ENCODE results near the gene TRAPPC12. TPM values are rescaled to one million over a fixed set of nuclear protein-coding genes. Genes with fewer than 3 reads are reported as not detected.

The TRAPPC12 gene
- 10 to 100 TPM; 31.3 to 36.3 (median 33.1) TPM for polyA plus RNA-seq (ENCODE audit: low read depth in 6 of 6)

DNA sequence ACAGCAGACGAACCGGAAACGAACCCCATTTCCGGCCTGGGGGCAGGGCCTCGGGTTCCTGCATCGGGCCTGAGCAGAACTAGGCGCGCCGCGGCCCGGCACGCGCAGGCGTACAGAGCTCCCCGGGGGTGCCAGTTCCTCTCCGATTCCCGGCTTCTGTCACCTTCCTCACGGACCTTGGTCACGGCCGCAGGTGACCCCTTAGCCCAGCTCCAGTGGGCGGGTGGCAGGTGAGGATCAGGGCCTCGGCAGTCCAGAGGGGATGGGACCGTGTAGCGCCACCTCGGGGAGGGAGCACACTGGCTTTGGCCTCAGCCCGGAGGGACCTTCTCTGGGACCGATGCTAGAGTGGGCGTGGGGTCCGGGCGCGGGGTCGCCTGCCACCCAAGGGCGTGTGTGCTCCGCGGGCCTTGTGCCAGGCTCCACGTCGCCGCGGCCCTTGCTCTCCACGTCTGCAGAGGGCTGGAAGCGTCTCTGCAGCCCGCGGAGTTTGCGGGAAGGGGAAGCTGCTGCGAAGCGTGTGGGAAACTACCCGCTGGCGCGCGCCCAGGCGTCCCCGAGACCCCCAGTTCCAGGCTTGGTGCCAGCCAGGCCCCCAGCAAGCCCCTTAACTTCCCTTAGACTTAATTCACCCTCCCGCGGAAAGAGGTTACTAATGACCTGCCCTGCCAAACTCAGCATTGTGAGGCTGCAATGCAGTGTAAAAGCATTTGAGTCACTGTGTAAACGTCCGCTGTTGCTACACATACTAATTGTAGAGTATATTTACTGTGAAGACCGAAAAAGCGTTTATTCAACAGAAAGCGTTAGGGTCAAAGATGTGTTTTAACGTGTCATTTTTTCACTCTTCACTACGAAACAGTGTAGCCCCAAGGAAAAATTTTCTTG, at the start of gene TRAPPC12:
TSS of gene TRAPPC12 (plus strand) at position 48 of the 888 bp plus-strand sequence. CDS start 7,930 bp downstream, outside the sequence.
- DNase-seq (peak; percentile 92), ATAC-seq (ENCODE audit: low read depth in 2 of 2) (peak; percentile 77 to 78)
- Mint-ChIP-seq H3K36me3 (no peaks in the 10 kb centered on the region), H3K9me3 (peaks cover 0 to 8% (median 0%) of the 10 kb centered on the region in 7 donors), H3K4me3 (peak within 1 kb of the TSS; percentile 93 to 98 (median 98)), H3K4me1 (peaks cover 28 to 62% (median 44%) of the 10 kb centered on the region in 3 donors), H3K27ac (peak within 1 kb of the TSS; percentile 95 to 98 (median 96)), H3K27me3 (no peaks in the 10 kb centered on the region)

GRCh38 chr2:3332133-3332532, 47.4 kb upstream of the TRAPPC12 start:
- H3K4me3 Mint-ChIP-seq = no peak overlapping the region
- DNase-seq (no peak), ATAC-seq (ENCODE audit: low read depth in 2 of 2) (no peak)
- H3K4me1 Mint-ChIP-seq = peaks cover 10 to 33% (median 23%) of the 10 kb centered on the region in 3 donors
- peaks cover 0 to 11% (median 0%) of the 10 kb centered on the region in 7 donors for H3K9me3 Mint-ChIP-seq
- H3K27me3 Mint-ChIP-seq = no peaks in the 10 kb centered on the region
- H3K36me3 Mint-ChIP-seq = peaks cover 32% of the 10 kb centered on the region in 2 donors
- no peak overlapping the region for H3K27ac Mint-ChIP-seq

GRCh38 chr2:3334392-3335345, 44.8 kb upstream of the TRAPPC12 start:
- peaks cover 32% of the 10 kb centered on the region in 2 donors for H3K36me3 Mint-ChIP-seq

GRCh38 chr2:3336844-3337243, 42.6 kb upstream of the TRAPPC12 start:
- DNase-seq (no peak), ATAC-seq (ENCODE audit: low read depth in 2 of 2) (no peak)
- H3K27me3 Mint-ChIP-seq = no peaks in the 10 kb centered on the region
- H3K4me1 Mint-ChIP-seq = peaks cover 10 to 16% (median 15%) of the 10 kb centered on the region in 3 donors
- no peak overlapping the region for H3K4me3 Mint-ChIP-seq
- H3K36me3 Mint-ChIP-seq = peaks cover 15 to 20% of the 10 kb centered on the region in 2 donors
- peaks cover 0 to 3% (median 0%) of the 10 kb centered on the region in 7 donors for H3K9me3 Mint-ChIP-seq
- peak overlapping the region in 1 of 6 donors; percentile 38 for H3K27ac Mint-ChIP-seq

More at GRCh38 chr2:3334392-3335345, 44.8 kb upstream of the TRAPPC12 start:
- Mint-ChIP-seq H3K27me3 (no peaks in the 10 kb centered on the region), H3K4me3 (no peak overlapping the region), H3K27ac (peak overlapping the region in 1 of 6 donors; percentile 41), H3K4me1 (peaks cover 5 to 25% (median 15%) of the 10 kb centered on the region in 3 donors), H3K9me3 (peaks cover 0 to 11% (median 0%) of the 10 kb centered on the region in 7 donors)
- no peak for DNase-seq
- no peak for ATAC-seq (ENCODE audit: low read depth in 2 of 2)

DNA sequence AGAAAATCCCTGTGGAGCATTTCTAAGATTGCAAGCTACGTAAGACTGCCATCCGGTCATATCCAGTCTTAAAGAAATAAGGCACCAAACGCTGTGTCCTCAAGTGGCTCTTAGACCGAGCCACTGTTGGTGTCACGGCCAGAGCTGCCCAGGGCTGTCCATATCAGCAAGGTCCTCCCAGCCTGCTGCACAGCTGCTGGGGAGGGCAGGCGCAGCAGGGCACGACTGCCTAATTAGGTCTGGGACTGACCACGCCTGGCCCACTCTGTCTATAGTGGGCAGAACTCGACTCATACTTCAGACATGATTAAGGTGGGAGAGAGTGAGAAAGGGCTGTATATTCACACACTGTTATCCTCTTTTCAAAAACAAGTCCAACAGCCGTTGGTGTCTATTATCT, 41.2 kb upstream of the TRAPPC12 start:
- DNase-seq (no peak), ATAC-seq (ENCODE audit: low read depth in 2 of 2) (no peak)
- H3K27ac Mint-ChIP-seq = no peak overlapping the region
- H3K4me3 Mint-ChIP-seq = no peak overlapping the region
- H3K9me3 Mint-ChIP-seq = peaks cover 0 to 3% (median 0%) of the 10 kb centered on the region in 7 donors
- no peaks in the 10 kb centered on the region for H3K27me3 Mint-ChIP-seq
- H3K36me3 Mint-ChIP-seq = peaks cover 12 to 15% of the 10 kb centered on the region in 2 donors
- H3K4me1 Mint-ChIP-seq = peaks cover 12 to 16% (median 12%) of the 10 kb centered on the region in 3 donors

- Mint-ChIP-seq H3K4me1 (peaks cover 12 to 16% (median 12%) of the 10 kb centered on the region in 3 donors), H3K4me3 (no peak overlapping the region), H3K27me3 (no peaks in the 10 kb centered on the region), H3K36me3 (peaks cover 5 to 11% of the 10 kb centered on the region in 2 donors), H3K27ac (no peak overlapping the region), H3K9me3 (peaks cover 0 to 3% (median 0%) of the 10 kb centered on the region in 7 donors)
- ATAC-seq (ENCODE audit: low read depth in 2 of 2) (no peak), DNase-seq (no peak)
Observed at GRCh38 chr2:3340144-3340543, 39.4 kb upstream of the TRAPPC12 start.

DNA sequence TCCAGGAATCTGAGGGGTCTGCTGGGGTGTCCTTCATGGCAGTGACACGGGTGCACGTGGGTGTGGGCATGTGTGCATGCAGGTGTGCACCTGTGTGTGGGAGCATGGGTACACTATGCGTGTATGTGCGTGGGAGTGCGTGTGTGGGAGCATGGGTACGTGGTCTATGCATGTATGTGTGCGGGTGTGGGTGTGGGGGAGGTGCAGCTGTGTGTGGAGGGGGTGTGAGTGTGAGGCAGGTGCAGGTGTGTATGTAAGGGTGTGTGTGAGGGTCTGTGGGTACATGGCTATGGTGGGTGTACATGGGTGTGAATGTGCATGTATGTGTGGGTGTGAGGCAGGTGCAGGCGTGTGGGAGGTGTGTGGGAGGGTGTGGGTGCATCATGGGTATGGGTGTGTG, 38.2 kb upstream of the TRAPPC12 start:
- H3K27ac Mint-ChIP-seq = peak overlapping the region in 1 of 6 donors; percentile 74
- H3K4me3 Mint-ChIP-seq = no peak overlapping the region
- peaks cover 3% of the 10 kb centered on the region in 2 donors for H3K36me3 Mint-ChIP-seq
- H3K9me3 Mint-ChIP-seq = no peaks in the 10 kb centered on the region
- no peaks in the 10 kb centered on the region for H3K27me3 Mint-ChIP-seq
- DNase-seq (no peak), ATAC-seq (ENCODE audit: low read depth in 2 of 2) (no peak)
- H3K4me1 Mint-ChIP-seq = peaks cover 8 to 15% (median 9%) of the 10 kb centered on the region in 3 donors

- ATAC-seq (ENCODE audit: low read depth in 2 of 2) (no peak), DNase-seq (no peak)
- Mint-ChIP-seq H3K4me1 (peaks cover 5 to 9% (median 6%) of the 10 kb centered on the region in 3 donors), H3K9me3 (peaks cover 0 to under 1% (median 0%) of the 10 kb centered on the region in 7 donors), H3K27ac (peak overlapping the region in 1 of 6 donors; percentile 24), H3K4me3 (no peak overlapping the region), H3K27me3 (no peaks in the 10 kb centered on the region), H3K36me3 (peaks cover 13% of the 10 kb centered on the region in 2 donors)
Observed at GRCh38 chr2:3342324-3342723, 37.2 kb upstream of the TRAPPC12 start.

- ATAC-seq (ENCODE audit: low read depth in 2 of 2) = no peak
- DNase-seq = no peak
- H3K27me3 Mint-ChIP-seq = no peaks in the 10 kb centered on the region
- peak overlapping the region in 1 of 6 donors; percentile 24 for H3K27ac Mint-ChIP-seq
- no peak overlapping the region for H3K4me3 Mint-ChIP-seq
- H3K9me3 Mint-ChIP-seq = peaks cover 0 to 5% (median 0%) of the 10 kb centered on the region in 7 donors
- H3K4me1 Mint-ChIP-seq = peaks cover 6 to 11% (median 9%) of the 10 kb centered on the region in 3 donors
- H3K36me3 Mint-ChIP-seq = peaks cover 18 to 20% of the 10 kb centered on the region in 2 donors
Observed at GRCh38 chr2:3343012-3343411, 36.5 kb upstream of the TRAPPC12 start.

DNA sequence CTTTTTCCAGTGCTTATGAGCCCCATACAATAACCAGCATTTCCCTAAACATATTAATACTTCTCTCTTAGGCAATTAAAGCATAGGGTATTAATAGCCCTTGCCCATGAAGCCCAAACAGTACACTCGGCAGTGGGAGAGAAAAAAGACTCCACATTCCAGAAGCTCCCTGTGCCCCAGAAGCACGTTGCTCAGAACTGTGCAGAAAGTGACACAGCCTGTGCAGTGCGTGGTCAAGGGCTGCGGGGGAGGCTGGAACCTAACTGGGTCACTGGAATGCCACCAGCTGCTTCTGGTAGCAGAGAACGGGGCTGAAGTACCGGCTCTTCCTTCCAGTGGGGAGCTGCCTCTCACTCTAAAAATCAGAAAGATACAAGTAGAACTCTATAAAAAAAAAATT, 34.6 kb upstream of the TRAPPC12 start:
- no peak overlapping the region for H3K27ac Mint-ChIP-seq
- H3K36me3 Mint-ChIP-seq = peaks cover 18 to 30% of the 10 kb centered on the region in 2 donors
- no peak for DNase-seq
- no peak for ATAC-seq (ENCODE audit: low read depth in 2 of 2)
- no peak overlapping the region for H3K4me3 Mint-ChIP-seq
- no peaks in the 10 kb centered on the region for H3K27me3 Mint-ChIP-seq
- H3K4me1 Mint-ChIP-seq = peaks cover 6 to 14% (median 9%) of the 10 kb centered on the region in 3 donors
- peaks cover 0 to 5% (median 0%) of the 10 kb centered on the region in 7 donors for H3K9me3 Mint-ChIP-seq

- H3K4me1 Mint-ChIP-seq = peaks cover 6 to 14% (median 9%) of the 10 kb centered on the region in 3 donors
- no peak for ATAC-seq (ENCODE audit: low read depth in 2 of 2)
- H3K36me3 Mint-ChIP-seq = peaks cover 24 to 37% of the 10 kb centered on the region in 2 donors
- no peaks in the 10 kb centered on the region for H3K27me3 Mint-ChIP-seq
- DNase-seq = no peak
- no peak overlapping the region for H3K4me3 Mint-ChIP-seq
- H3K27ac Mint-ChIP-seq = no peak overlapping the region
- peaks cover 0 to 6% (median 5%) of the 10 kb centered on the region in 7 donors for H3K9me3 Mint-ChIP-seq
Observed at GRCh38 chr2:3345621-3346020, 33.9 kb upstream of the TRAPPC12 start.

DNA sequence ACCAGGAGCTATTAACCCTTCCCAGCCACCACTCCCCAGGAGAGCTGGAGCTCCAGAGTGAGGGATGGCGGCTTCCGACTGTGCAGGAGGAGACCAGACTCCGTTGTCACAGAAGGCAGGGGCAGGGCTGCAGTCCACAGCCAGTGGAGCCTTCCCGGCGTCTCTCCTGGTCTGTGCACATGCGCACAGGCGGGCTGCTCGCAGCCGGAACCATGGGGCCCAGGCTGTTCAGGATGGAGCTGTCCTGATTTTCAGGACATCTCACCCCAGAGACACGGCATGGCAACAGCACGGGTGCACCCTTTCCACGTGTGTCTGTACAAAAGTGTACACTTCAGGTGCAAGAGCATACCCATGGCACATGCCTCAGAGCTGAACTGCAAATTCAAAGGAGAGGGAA, 30.7 kb upstream of the TRAPPC12 start:
- Mint-ChIP-seq H3K4me1 (peaks cover 0 to 14% (median under 1%) of the 10 kb centered on the region in 3 donors), H3K36me3 (peaks cover 37 to 62% of the 10 kb centered on the region in 2 donors), H3K27me3 (no peaks in the 10 kb centered on the region), H3K9me3 (peaks cover 0 to 15% (median 10%) of the 10 kb centered on the region in 7 donors), H3K27ac (no peak overlapping the region), H3K4me3 (peak overlapping the region in 1 of 8 donors; percentile 5)
- no peak for DNase-seq
- no peak for ATAC-seq (ENCODE audit: low read depth in 2 of 2)
